K562 (cell line): ENCODE data around the gene TSPYL2. TPM values are rescaled to one million over a fixed set of nuclear protein-coding genes. Genes with fewer than 3 reads are reported as not detected.

ENCODE experiments used
- CHD7 ChIP-seq: fragments of 200-600 bp; sonication (generic); IDR thresholded peaks from one replicate; pipeline ENCODE4 v1.6.1; 2012; ENCODE audit warnings: mild to moderate bottlenecking, low read depth, low read length, inconsistent platforms
- polyA plus RNA-seq, 8 experiments: library from polyadenylated mRNA; depleted of rRNA in 4 of 8; stranded (reverse) in 5 of 8; unstranded in 3 of 8; fragments of >200 nt; fragmentation: Nextera tagmentation in 2 of 8; fragmentation: Illumina TruSeq in 1 of 8; extraction: Ambion mirVana in 2 of 8; extraction: Trizol in 1 of 8; gene quantifications; 2 replicates each; pipeline versions ENCODE4 v1.2.1 to v1.2.3, GENCODE V29; 2011 to 2014; ENCODE audit warnings: inconsistent platforms in 1 of 8, missing spikeins in 1 of 8
- total RNA-seq, 7 experiments: library from RNA; depleted of rRNA in 6 of 7; stranded (reverse); fragments of >200 nt in 6 of 7; fragmentation: Illumina TruSeq in 2 of 7; extraction: Trizol in 2 of 7; gene quantifications; 2 replicates each; pipeline versions ENCODE4 v1.2.1 to v1.2.3, GENCODE V29; 2011 to 2021; ENCODE audit warnings: low replicate concordance in 1 of 7

TSPYL2 gene
- total and polyA plus RNA-seq, 9 of the 15 experiments (the other 6 are each of a cell fraction or from before 2014, with no cell fraction given) = 0.41 to 20.0 (median 10.8) TPM

GRCh38 chrX:53128097-53128749 is 46.1 kb downstream of the TSPYL2 start (continued):
- TF ChIP-seq CHD7 = no peak
